Measurements from ENCODE around the gene FARS2.

Gene FARS2

DNA sequence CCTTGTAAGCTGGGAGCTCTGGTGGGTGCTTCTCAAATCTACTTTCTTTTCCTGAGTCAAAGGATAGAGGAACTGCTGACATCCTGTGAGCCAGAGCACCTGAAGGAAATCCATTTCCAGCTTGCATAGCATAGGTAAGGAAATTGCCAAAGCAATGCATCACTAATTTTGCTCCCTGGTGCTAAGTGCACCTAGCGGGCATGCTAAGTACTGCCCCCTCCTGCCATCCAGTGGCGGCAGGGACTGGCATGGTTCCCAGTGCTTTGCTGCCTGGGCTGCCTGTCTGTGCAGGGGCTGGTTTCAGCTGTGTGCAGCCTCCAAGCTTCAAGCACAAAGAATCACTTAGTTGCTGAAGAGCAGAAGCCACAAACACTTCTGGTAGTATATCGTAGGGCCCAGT is 63.9 kb downstream of the FARS2 start:
- Histone ChIP-seq H3K36me3 (ENCODE audit: control insufficient read depth in 2 of 2, insufficient read depth in 1 of 2, low read length in 2 of 2) (no peaks in the 10 kb centered on the region), H3K4me3 (ENCODE audit: low read depth, low read length) (no peak overlapping the region), H3K9me3 (ENCODE audit: control insufficient read depth, insufficient read depth, low read depth, low read length) (no peaks in the 10 kb centered on the region), H3K27ac (ENCODE audit: extremely low read depth, low read depth, low read length) (no peak overlapping the region), H3K4me1 (ENCODE audit: control insufficient read depth, insufficient read depth, low read length) (no peaks in the 10 kb centered on the region)
- CTCF ChIA-PET, result interaction anchor here (0.7 kb wide), 1 partner anchor 557 kb away, joined by 3 read pairs; no protein-coding TSS in a partner anchor
- POLR2A ChIA-PET, result no interaction called here
- TF ChIP-seq ZNF830 (tag by site-specific recombination; IDR thresholded peaks at IDR 0.05; ENCODE audit: low read depth) (no peak), ZNF549 (tag by site-specific recombination; IDR thresholded peaks at IDR 0.05) (no peak), ZNF518A (tag by site-specific recombination; conservative IDR thresholded peaks at IDR 0.05; ENCODE audit: low read depth) (no peak), PBX3 (CRISPR knock-in tag; IDR thresholded peaks at IDR 0.05) (no peak), ZNF184 (tag by site-specific recombination; IDR thresholded peaks at IDR 0.05) (no peak), ZNF148 (tag by site-specific recombination; IDR thresholded peaks at IDR 0.05; ENCODE audit: borderline replicate concordance) (no peak), ZNF600 (tag by site-specific recombination; IDR thresholded peaks at IDR 0.05) (no peak), ZNF274 (IDR thresholded peaks at IDR 0.05; ENCODE audit: low read length) (no peak), ZNF274 (tag by site-specific recombination; IDR thresholded peaks at IDR 0.05; ENCODE audit: borderline replicate concordance) (no peak), ZNF776 (tag by site-specific recombination; IDR thresholded peaks at IDR 0.05; ENCODE audit: borderline replicate concordance) (no peak)
- TF ChIP-seq, protein P1, sequence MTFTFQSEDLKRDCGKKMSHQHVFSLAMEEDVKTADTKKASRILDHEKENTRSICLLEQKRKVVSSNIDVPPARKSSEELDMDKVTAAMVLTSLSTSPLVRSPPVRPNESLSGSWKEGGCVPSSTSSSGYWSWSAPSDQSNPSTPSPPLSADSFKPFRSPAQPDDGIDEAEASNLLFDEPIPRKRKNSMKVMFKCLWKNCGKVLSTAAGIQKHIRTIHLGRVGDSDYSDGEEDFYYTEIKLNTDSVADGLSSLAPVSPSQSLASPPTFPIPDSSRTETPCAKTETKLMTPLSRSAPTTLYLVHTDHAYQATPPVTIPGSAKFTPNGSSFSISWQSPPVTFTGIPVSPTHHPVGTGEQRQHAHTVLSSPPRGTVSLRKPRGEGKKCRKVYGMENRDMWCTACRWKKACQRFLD (tag by site-specific recombination; IDR thresholded peaks at IDR 0.05), result no peak

DNA sequence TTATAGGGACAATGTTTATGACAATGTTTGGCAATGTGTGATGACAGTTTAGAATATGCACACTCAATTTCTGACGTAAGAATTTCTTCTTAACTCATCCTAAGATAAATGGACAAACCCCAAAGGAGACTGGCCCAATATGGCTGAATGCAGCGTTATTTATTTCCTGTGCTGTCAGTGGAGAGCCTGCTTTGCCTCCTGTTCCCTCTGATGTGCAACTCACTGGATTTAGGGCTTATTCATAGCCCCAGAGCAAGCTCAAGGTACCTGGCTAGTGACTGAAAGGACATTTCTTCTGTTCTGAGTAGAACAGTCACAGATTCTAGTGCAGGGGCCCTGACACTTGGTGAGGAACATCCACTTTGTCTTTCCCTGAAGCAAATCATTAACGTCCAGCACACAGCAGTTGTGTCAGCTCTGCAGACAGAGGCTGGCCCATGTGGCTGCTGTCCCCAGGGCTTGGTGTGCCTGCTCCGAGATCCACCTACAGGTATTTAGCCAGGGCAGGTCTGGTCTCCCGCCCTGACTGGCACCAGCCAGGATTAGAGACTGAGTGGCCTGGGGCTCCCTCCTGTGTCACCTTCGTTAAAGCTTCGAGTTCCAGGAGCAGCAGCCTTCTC is 64.8 kb downstream of the FARS2 start:
- POLR2A ChIA-PET, result no interaction called here
- TF ChIP-seq SCRT2 (tag by site-specific recombination; IDR thresholded peaks at IDR 0.05), result no peak
- TF ChIP-seq PRDM10 (tag by site-specific recombination; IDR thresholded peaks at IDR 0.05), result no peak
- no peak for TF ChIP-seq ZSCAN30 (tag by site-specific recombination; IDR thresholded peaks at IDR 0.05)
- no peak for TF ChIP-seq HOXD13 (CRISPR knock-in tag; IDR thresholded peaks at IDR 0.05; ENCODE audit: borderline replicate concordance)
- TF ChIP-seq ZFHX2 (tag by site-specific recombination; conservative IDR thresholded peaks at IDR 0.05), result no peak
- TF ChIP-seq ZBTB7A (tag by site-specific recombination; IDR thresholded peaks at IDR 0.05; ENCODE audit: low read depth), result no peak
- TF ChIP-seq ZNF621 (tag by site-specific recombination; IDR thresholded peaks at IDR 0.05), result no peak
- no peak for TF ChIP-seq INSM2 (tag by site-specific recombination; IDR thresholded peaks at IDR 0.05)
- CTCF ChIA-PET, result interaction anchor here (0.8 to 2.1 kb wide), 2 partner anchors 22 to 211 kb away, joined by 3 to 6 read pairs; no protein-coding TSS in a partner anchor

More for the DNA sequence above, 64.8 kb downstream of the FARS2 start:
- Histone ChIP-seq H3K9me3 (ENCODE audit: control insufficient read depth, insufficient read depth, low read depth, low read length) (no peaks in the 10 kb centered on the region), H3K36me3 (ENCODE audit: control insufficient read depth in 2 of 2, insufficient read depth in 1 of 2, low read length in 2 of 2) (no peaks in the 10 kb centered on the region), H3K4me3 (ENCODE audit: low read depth, low read length) (no peak overlapping the region), H3K4me1 (ENCODE audit: control insufficient read depth, insufficient read depth, low read length) (no peaks in the 10 kb centered on the region), H3K27ac (ENCODE audit: extremely low read depth, low read depth, low read length) (no peak overlapping the region)
